Immature natural killer cell (primary cell): ENCODE results near the gene UCKL1. TPM values are rescaled to one million over a fixed set of nuclear protein-coding genes. Genes with fewer than 3 reads are reported as not detected.
A peak's percentile ranks its signal among the peaks of the same experiment; 100 is the strongest.

Source experiments
- DNase-seq, 3 donors: peaks; one replicate each; pipeline ENCODE4 v3.0.0; 2022; ENCODE audit warnings: mixed read lengths in 1 of 3
- H3K27ac Mint-ChIP-seq, 6 donors: one replicate each; pipeline ENCODE4 v1.8.0; 2020; ENCODE audit warnings: mixed read lengths in 6 of 6, mild to moderate bottlenecking in 5 of 6, inconsistent platforms in 4 of 6, moderate library complexity in 3 of 6
- H3K27me3 Mint-ChIP-seq, 3 donors: one replicate each; pipeline ENCODE4 v1.8.0; 2020 to 2021; ENCODE audit warnings: low read depth in 3 of 3, mild to moderate bottlenecking in 3 of 3, mixed read lengths in 3 of 3, moderate library complexity in 3 of 3, inconsistent platforms in 1 of 3
- H3K36me3 Mint-ChIP-seq, 3 donors: one replicate each; pipeline ENCODE4 v1.8.0; 2020; ENCODE audit warnings: mixed read lengths in 3 of 3, inconsistent platforms in 2 of 3, mild to moderate bottlenecking in 2 of 3
- H3K4me1 Mint-ChIP-seq, 2 donors: one replicate each; pipeline ENCODE4 v1.8.0; 2020; ENCODE audit warnings: inconsistent platforms in 2 of 2, mild to moderate bottlenecking in 2 of 2, mixed read lengths in 2 of 2, moderate library complexity in 1 of 2
- H3K4me3 Mint-ChIP-seq, 5 donors: one replicate each; pipeline ENCODE4 v1.8.0; 2020; ENCODE audit warnings: mild to moderate bottlenecking in 5 of 5, mixed read lengths in 5 of 5, inconsistent platforms in 3 of 5, moderate library complexity in 3 of 5
- H3K9me3 Mint-ChIP-seq, 6 donors: one replicate each; pipeline ENCODE4 v1.8.0; 2020; ENCODE audit warnings: mild to moderate bottlenecking in 6 of 6, mixed read lengths in 6 of 6, inconsistent platforms in 4 of 6, moderate library complexity in 3 of 6
- polyA plus RNA-seq, 3 donors: library from polyadenylated mRNA; unstranded; fragments of 300-500 nt; fragmentation: Illumina TruSeq; gene quantifications; one replicate each; pipeline ENCODE4 v1.2.3, GENCODE V29; 2021

The UCKL1 gene
- polyA plus RNA-seq, 3 donors from 2014 or later: 19.3 to 35.5 (median 30.8) TPM

DNA sequence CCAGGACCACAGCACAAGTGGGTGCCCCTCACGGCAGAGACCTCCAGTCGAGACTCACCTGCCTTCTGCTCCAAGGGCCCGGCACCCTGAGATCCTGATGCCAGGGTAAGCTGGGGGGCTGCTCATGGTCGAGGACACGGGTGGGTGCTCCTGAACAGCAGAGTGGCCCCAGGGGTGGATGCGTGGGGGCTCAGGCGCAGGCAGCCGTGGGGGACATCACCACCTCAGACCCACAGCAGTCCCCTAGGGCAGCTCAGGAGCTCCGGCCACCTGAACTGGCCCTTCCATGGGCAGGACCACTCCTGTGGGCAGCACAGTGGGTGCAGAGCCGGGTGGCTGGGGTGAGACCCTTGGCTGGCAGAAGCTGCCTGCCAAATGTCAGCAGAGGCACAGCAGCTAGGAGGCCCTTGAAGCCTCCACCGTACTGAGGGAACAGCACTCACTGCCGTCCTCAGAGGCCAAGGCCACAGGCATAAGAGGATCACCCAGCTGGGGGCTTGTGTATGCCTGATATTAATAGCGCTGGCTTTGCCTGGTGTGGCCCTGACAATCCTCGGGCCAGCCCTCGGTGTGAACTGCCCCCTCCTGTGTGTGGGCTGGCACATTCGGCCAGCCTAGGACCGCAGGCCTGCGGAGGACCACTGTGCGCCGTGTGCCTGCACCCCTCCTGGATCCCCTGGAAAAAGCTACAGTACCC lies 5.4 kb downstream of the UCKL1 start:
- Mint-ChIP-seq H3K4me1 (peaks cover 49% of the 10 kb centered on the region in 2 donors), H3K9me3 (no peaks in the 10 kb centered on the region), H3K4me3 (no peak overlapping the region), H3K36me3 (no peaks in the 10 kb centered on the region), H3K27ac (no peak overlapping the region), H3K27me3 (peaks cover 10 to 26% (median 24%) of the 10 kb centered on the region in 3 donors)
- DNase-seq: no peak

DNA sequence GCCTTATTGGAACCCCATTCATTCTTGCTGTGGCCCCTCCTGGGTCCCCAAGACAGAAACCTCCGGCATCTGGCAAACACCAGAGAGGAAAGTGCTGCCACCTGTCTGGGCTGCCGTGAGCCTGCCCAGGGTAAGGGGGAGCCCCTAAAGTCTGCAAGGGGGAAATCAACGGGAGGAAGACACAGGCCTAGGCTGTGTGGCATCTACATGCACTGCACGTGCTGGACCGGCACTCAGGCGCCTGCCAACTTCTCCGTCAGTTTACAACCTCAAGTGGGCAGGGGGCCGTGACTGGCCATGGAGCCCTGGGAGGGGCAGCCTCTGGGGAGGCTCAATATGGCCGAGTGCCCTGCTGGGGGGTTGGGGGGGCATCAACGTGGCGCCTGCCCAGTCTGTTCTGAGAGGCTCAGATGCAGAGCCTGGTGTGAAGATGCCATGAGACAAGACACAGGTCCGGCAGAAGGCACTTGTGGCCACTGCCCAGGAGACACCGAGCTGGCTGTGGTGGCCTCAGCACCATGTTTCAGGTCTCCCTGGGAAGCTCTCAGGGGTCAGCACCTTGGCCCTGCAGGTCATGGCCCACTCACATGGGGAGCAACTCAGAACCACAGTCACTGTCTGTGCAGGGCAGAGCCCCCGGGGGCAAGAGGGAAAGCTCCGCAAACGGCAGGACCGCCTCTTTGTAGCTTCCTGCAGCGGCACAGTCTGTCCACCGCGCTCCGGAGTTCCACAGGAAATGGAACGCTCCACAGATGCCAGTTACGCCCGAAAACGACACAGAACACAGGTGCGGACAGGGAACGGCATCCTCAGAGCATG lies 8.4 kb downstream of the UCKL1 start:
- peak in 2 of 3 donors; percentile 24 to 37 for DNase-seq

DNA sequence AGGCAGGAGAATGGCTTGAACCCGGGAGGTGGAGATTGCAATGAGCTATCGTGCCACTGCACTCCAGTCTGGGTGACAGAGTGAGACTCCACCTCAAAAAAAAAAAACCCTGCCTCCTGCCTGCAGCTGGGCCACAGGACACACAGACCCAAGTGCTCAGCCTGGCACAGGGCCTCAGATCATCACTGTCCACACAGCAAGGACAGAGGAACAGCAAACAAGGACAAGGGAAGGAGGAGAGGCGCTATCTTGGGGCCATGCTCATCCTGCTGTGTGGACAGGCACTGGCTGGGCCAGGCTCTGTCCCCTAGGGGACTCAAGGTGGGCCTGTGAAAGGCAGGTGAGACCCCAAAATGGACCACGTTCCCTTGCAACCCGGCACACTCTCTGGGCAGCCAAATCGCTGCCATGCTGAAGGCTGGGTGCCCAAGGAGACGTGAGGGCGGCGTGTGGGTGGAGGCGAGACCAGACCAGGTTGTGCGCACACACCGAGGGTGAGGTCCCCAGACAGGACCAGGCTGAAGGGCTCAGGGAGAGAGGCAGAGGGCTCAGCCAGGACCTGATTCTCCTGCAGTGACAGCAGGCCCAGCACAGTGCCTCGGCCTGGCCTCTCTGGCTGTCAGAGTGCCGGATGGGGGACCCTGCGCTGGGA lies 9.1 kb downstream of the UCKL1 start:
- DNase-seq: no peak
- Mint-ChIP-seq H3K27ac (peak overlapping the region in 4 of 6 donors; percentile 35 to 76 (median 74)), H3K36me3 (peaks cover 0 to 4% (median 0%) of the 10 kb centered on the region in 3 donors), H3K4me3 (peak overlapping the region; percentile 57 to 91 (median 71)), H3K9me3 (no peaks in the 10 kb centered on the region), H3K4me1 (peaks cover 40 to 46% of the 10 kb centered on the region in 2 donors), H3K27me3 (peaks cover 12 to 20% (median 18%) of the 10 kb centered on the region in 3 donors)

More for the DNA sequence above, 8.4 kb downstream of the UCKL1 start:
- Mint-ChIP-seq H3K36me3 (peaks cover 0 to 4% (median 0%) of the 10 kb centered on the region in 3 donors), H3K27me3 (peaks cover 12 to 21% (median 15%) of the 10 kb centered on the region in 3 donors), H3K9me3 (no peaks in the 10 kb centered on the region), H3K4me3 (peak overlapping the region; percentile 80 to 94 (median 83)), H3K4me1 (peaks cover 35 to 43% of the 10 kb centered on the region in 2 donors), H3K27ac (peak overlapping the region; percentile 29 to 96 (median 94))

DNA sequence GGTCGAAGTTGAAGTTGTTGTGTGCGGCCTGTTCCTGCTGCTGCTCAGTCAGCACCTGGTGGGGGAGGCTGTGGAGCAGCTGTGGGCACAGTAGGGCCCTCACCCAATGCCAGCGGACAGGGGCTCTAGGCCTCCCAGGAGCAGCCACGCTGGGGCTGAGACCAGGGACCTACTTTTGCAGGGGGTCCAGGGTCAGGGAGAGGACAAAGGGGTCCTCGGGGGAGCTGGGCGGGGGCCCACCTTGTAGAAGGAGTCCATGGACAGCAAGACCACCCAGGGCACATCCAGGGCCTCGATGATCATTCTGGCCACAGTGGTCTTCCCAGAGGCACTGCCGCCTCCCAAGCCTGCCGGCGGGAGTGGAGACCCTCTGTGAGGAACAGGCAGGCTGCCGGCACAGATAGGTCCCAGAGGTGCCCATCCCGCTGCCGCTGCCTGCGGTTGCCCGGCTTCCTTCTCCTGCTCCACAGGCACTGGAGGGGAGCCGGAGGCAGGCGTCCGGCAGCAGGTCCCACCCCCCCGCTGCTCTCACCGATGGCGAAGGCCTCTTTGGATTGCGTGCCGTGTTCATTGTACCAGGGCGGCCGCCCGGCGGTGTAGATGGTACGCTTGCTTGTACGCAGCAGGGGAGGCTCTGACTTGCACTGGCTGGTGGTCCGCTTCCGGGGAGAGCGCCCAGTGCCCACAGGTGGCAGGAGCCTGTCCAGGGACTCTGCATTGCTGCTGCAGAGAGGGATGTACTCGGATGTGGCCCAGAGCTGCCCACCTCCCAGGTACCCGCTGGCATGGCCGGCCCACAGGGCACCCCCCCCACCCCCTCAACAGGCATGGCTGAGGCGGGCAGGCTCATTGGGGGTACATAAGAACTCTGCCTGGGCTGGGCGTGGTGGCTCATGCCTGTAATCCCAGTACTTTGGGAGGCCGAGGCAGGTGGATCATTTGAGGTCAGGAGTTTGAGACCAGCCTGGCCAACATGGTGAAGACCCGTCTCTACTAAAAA lies 10.0 kb downstream of the UCKL1 start:
- Mint-ChIP-seq H3K36me3 (peaks cover 0 to 4% (median 0%) of the 10 kb centered on the region in 3 donors), H3K9me3 (no peaks in the 10 kb centered on the region), H3K27me3 (peaks cover 12 to 21% (median 19%) of the 10 kb centered on the region in 3 donors), H3K4me1 (peaks cover 41 to 50% of the 10 kb centered on the region in 2 donors), H3K27ac (no peak overlapping the region), H3K4me3 (no peak overlapping the region)
- DNase-seq: no peak

DNA sequence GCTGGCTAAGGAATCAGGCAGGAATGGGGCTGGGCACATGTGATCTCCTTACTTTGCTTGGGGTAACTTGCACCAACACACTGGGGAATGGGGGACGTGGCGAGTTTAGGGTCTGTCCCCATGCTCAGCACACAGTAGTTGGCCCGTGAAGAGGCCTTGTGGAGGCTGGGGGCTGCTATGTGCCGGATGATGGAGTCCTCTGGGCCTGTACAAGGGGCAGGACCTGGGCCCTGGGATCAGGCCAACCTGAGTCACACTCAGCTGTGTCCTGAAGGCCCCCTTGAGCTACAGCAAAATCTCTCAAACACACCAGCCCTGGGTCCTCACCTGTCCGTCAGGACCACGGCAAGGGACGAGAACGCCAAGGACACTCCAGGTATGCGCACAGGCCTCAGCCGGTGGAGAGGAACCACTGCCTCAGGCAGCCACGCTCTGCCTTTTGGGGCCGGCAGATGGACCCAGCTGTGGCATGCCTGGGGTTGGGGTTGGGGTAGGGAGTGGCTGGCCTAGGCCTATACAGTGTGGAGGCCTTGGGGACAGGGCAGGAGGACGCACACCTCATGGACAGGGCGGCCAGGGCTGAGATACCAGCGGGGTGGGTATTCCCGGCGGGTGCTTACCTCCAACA lies 11.1 kb downstream of the UCKL1 start:
- Mint-ChIP-seq H3K4me3 (peak overlapping the region in 1 of 5 donors; percentile 7), H3K27me3 (peaks cover 12 to 24% (median 21%) of the 10 kb centered on the region in 3 donors), H3K27ac (no peak overlapping the region), H3K36me3 (peaks cover 0 to 4% (median 0%) of the 10 kb centered on the region in 3 donors), H3K4me1 (peaks cover 41 to 52% of the 10 kb centered on the region in 2 donors), H3K9me3 (no peaks in the 10 kb centered on the region)
- DNase-seq: no peak

DNA sequence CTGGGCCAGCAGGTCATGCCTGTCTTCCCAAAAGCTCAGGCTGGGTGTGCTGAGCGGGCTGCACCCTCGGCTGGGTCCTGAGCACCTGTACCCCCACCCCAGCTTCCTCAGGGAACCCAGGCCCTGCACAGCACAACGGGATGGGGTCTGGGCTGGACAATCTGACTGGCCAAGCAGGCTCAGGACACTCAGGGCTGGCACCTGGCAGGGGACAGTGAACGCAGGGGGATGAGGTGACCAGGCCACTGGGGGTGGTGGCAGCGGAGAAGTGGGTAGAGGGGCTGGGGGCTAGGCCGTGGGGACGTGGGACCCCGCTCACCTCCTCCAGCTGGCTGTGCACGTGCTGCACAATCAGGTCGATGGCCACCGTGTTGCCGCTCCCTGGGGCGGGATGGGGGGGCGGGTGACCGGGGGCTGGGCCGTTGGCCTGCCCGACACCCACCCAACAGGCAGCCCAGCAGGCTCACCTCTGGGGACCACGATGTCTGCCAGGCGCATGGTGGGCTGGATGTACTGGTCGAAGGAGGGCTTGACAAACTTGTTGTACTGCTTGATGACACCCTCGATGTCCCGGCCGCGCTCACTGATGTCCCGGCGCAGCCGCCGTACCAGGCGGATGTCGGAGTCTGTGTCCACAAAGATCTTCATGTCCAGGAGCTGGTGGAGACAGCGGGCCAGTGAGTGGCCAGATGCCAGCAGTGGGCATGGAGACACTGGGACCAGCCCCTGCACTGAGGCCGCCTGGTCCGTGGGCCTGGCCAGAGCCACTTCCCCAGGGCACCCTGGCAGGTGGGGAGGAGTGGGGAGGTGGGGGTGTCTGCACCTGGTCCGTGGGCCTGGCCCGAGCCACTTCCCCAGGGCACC lies 11.9 kb downstream of the UCKL1 start:
- Mint-ChIP-seq H3K4me3 (no peak overlapping the region), H3K4me1 (peaks cover 33 to 47% of the 10 kb centered on the region in 2 donors), H3K36me3 (peaks cover 0 to 4% (median 0%) of the 10 kb centered on the region in 3 donors), H3K27me3 (peaks cover 11 to 24% (median 18%) of the 10 kb centered on the region in 3 donors), H3K27ac (no peak overlapping the region), H3K9me3 (no peaks in the 10 kb centered on the region)
- no peak for DNase-seq

DNA sequence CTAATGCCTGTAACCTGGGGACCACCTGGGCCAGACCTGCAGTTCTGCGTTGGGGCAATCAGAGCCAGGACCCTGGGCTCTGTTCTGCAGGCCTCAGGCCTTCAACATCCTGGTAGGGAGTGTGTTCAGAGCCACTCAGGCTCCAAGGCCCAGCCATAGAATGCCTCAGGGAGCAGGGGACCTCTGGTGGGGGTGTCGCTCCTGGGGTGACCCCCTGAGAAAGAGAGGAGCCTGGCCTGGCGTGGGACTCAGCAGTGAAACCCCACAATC lies 12.5 kb downstream of the UCKL1 start:
- H3K4me3 Mint-ChIP-seq: no peak overlapping the region
- H3K4me1 Mint-ChIP-seq: peaks cover 27 to 41% of the 10 kb centered on the region in 2 donors
- H3K36me3 Mint-ChIP-seq: peaks cover 0 to 4% (median 0%) of the 10 kb centered on the region in 3 donors
- H3K9me3 Mint-ChIP-seq: no peaks in the 10 kb centered on the region
- no peak for DNase-seq
- peaks cover 7 to 18% (median 14%) of the 10 kb centered on the region in 3 donors for H3K27me3 Mint-ChIP-seq
- no peak overlapping the region for H3K27ac Mint-ChIP-seq

DNA sequence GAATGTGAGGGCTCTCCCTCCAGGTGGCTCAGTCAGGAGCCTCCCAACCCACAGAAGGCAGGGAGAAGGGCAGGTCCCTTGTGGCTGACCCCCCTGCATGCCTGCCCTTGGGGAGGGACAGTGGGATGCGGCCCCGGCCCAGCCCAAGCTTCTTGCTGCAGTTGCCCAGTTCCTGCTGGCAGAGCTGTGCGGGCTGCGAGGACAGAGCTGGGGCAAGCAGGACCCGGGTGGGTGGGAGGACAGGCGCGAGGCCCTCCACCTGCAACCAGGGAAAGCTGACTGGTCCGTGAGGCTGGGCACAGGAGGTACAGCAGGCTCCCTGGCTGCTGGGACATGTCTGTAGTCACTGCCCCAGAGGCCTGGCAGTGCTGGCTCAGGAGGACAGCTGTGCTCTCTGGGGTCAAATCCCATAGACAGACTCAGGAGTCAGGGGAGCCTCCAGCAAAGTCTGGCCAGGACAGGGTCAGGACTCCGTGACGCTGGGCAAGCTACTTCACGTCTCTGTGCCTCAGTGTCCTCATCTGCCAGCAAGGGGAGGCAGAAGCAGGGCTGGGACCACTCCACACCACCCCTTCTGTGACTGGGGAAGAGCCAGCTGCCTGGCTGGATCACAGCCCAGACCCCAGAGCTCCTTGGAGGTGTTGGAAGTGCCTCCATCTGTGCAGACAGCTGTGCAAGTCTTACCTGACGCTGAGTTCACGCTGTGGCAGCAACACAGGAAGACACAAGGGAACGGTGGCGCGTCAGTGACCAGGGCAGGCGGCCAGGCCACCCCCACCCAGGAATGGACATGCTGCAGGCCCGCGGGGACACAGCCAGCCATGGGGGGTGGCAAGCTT lies 13.0 kb downstream of the UCKL1 start:
- DNase-seq: no peak
- peaks cover 22 to 36% of the 10 kb centered on the region in 2 donors for H3K4me1 Mint-ChIP-seq
- peaks cover 5 to 13% (median 8%) of the 10 kb centered on the region in 3 donors for H3K27me3 Mint-ChIP-seq
- H3K9me3 Mint-ChIP-seq: no peaks in the 10 kb centered on the region
- peak overlapping the region in 2 of 6 donors; percentile 51 to 61 for H3K27ac Mint-ChIP-seq
- peak overlapping the region in 2 of 5 donors; percentile 6 to 35 for H3K4me3 Mint-ChIP-seq
- H3K36me3 Mint-ChIP-seq: peaks cover 0 to 4% (median 0%) of the 10 kb centered on the region in 3 donors

DNA sequence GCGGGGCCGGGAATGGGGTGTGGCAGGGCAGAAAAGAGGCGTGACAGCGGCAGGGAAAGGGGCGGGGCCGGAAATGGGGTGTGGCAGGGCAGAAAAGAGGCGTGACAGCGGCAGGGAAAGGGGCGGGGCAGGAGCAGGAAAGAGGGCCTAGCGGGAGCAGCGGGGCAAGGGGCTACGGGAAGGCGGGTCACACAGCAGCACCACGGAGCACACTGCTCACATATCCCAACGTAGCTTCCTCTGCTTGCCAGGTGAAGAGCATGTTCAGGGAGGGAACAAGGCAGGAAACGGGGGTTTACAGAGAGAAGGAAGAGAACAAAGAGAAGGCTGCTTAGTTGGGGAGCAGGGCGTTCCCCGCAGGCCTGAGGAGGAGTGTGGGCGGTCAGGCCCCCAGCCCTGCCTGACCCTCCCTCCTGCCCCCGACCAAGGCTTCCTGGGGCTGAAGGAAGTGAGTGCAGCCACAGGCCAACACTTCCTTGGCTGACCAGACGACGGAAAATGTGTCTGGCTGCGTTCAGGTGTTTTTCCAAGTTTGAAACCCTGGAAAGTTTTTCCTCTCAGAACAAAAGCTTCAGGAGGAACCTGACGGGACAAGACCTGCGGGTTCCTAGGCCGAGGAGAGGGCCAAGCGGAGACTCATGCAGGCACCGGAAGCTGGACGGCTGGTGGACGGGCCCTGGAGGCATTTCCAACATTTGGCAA lies 13.8 kb downstream of the UCKL1 start:
- Mint-ChIP-seq H3K4me1 (peaks cover 14 to 30% of the 10 kb centered on the region in 2 donors), H3K27ac (peak overlapping the region; percentile 35 to 88 (median 74)), H3K4me3 (peak overlapping the region; percentile 48 to 77 (median 65)), H3K36me3 (peaks cover 0 to 4% (median 0%) of the 10 kb centered on the region in 3 donors), H3K27me3 (peaks cover 5 to 10% (median 8%) of the 10 kb centered on the region in 3 donors), H3K9me3 (no peaks in the 10 kb centered on the region)
- DNase-seq: peak in 2 of 3 donors; percentile 22 to 28

DNA sequence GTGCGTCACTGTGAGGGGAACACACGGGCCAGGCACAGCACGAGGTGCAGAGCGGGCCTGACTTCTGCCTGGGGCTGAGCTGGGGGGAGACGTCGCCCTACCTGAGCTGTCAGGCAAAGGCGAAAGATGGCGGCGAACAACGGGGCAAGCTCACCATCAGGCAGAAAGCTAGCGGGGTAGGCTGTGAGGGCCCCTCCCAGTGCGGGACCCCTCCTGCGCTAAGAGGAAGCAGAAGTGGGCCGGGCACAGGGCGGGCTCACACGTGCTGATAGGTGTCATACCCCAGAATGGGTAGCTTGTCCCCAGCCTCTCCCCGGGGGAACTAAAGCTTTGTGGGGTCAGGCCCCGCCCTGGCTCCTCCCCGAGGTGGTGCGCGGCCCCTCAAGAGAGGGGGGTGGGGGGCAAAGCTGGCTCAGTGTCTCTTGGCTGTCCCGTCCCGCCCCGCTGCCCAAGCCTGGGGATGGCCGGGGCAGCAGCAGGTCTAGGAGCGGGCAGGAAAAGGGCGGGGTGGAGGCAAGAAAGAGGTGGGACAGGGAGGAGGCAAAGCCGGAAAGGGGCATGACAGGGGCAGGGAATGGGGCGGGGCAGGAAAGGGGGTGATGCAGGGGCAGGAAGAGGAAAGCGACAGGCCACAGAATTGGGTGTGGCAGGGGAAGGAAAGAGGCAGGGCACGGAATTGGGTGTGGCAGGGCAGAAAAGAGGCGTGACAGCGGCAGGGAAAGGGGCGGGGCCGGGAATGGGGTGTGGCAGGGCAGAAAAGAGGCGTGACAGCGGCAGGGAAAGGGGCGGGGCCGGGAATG lies 14.7 kb downstream of the UCKL1 start:
- H3K27ac Mint-ChIP-seq: peak overlapping the region; percentile 66 to 89 (median 84)
- peaks cover 0 to 4% (median 0%) of the 10 kb centered on the region in 3 donors for H3K36me3 Mint-ChIP-seq
- H3K9me3 Mint-ChIP-seq: no peaks in the 10 kb centered on the region
- H3K27me3 Mint-ChIP-seq: peaks cover 5% of the 10 kb centered on the region in 3 donors
- peak; percentile 59 to 80 (median 78) for DNase-seq
- H3K4me3 Mint-ChIP-seq: peak overlapping the region; percentile 42 to 73 (median 66)
- H3K4me1 Mint-ChIP-seq: peaks cover 7 to 23% of the 10 kb centered on the region in 2 donors
